ENCODE data around the gene CTAG2. TPM values are rescaled to one million over a fixed set of nuclear protein-coding genes. Genes with fewer than 3 reads are reported as not detected.
"Not testable (repeated sequence)": the region's sequence is repeated elsewhere in the genome, so short reads cannot be mapped to it uniquely, and the experiment has no call there.

Gene CTAG2
- total RNA-seq, 1 experiment from 2014 or later: not detected

DNA sequence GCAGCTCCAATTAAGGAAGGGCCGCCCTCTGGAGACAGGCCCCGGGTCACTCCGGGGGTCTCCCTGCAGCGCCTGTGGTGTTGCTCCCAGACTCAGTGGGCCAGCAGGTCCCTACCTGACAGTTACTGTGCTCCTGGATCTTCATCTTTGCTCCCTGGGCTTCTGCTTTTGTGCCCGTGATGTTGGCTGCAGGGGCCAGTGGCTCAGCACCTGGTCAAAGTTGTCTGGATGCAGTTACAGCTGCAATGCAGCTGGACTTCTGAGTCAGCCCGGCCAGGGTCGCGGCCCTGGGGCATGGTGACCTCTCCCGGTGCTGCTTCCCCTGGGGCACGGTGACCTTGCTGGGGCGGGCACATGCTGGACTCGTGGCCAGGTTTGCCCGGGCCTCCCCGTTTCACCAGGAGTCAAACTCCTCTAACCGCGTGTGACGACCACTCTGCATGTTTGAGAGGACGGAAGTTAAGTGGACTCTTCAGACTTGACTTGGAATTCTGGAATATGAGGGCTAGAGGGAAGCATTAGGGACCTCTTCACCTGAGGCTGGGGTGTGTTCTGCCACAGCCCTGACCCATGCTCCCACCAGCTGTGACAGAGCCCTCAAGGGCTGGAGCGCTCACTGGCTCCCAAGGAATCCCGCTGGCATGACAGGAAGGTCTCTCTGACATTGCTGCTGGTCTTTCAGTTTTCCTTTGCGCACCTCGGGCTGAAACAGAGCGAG lies 3.7 kb downstream of the CTAG2 start:
- DNase-seq (ENCODE audit: extremely low read depth, low read depth): no peak

GRCh38 chrX:154648931-154649330 lies 4.4 kb downstream of the CTAG2 start:
- no peak for DNase-seq (ENCODE audit: extremely low read depth, low read depth)

DNA sequence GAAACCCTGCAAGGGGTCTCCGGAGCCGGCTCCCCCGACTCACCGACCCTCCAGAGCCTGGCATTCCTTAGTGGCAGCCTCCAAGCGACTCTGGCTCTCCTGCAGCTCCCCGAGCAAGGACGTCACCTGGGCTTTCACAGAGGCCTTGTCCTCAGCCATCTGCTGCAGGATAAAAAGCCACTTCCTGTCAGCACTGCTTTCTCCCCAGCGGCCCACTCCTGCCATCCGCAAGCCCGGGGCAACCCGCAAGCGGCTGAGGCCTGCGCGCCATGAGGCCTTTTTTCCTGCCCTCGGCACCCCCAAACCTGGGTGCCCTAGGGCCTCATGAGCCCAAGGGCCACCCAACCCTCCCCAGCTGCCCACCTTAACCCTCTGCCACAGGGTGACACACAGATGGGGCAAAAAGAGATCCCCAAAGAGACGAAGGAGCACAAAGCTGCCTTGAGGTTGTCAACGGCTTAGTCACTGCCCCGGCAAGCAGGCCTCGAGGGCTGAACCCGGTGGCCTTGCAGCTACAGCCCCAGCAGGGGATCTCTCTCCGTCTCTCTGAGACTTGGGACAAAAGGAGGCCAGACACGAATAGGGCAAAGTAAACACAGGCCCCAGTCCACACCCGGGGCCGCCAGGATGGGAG lies 7.5 kb downstream of the CTAG2 start:
- not testable (repeated sequence) for DNase-seq (ENCODE audit: extremely low read depth, low read depth)

DNA sequence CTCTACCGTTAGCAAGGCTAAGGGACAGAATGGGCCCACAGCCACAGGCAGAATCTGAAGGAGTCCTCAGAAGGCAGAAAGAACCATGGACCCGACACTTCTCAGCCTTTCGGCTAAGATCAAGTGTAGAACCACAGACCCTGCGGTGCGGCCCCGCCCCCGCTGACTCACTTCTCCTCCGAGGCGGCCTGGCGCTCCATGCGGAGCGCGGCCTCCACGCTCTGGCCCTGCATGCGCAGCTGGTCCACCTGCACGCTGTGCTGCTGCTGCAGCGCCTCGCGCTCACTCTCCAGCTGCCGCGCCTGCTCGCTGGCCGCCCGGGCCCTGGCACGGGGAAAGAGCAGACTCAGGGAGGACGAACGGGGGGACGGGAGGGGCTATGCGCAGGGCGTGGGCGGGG lies 9.7 kb downstream of the CTAG2 start:
- DNase-seq (ENCODE audit: extremely low read depth, low read depth): not testable (repeated sequence)

GRCh38 chrX:154641740-154642139 lies 11.6 kb downstream of the CTAG2 start:
- DNase-seq (ENCODE audit: extremely low read depth, low read depth): not testable (repeated sequence)

- DNase-seq (ENCODE audit: extremely low read depth, low read depth): not testable (repeated sequence)
These were observed 19.7 kb downstream of the CTAG2 start for GRCh38 chrX:154633661-154634060.

- not testable (repeated sequence) for DNase-seq (ENCODE audit: extremely low read depth, low read depth)
These were observed 22.4 kb downstream of the CTAG2 start for GRCh38 chrX:154630949-154631348.

DNA sequence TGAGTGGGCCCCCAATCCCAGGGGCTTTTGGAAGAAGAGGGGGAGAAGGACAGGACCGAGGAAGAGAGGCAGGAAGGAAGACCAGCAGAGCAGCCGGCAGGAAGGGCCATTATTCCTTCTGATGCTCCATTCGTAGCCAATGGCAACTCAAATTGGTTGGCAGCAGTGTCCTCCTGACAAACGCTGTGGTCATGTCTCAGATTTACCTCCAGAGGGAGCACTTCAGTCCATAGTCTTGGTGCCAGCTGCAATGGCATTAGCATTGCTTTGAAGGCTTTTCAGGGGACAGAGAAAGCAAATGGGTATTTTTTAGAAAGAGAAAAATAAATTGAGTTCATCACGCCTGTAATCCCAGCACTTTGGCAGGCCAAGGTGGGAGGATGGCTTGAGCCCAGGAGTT lies 24.4 kb downstream of the CTAG2 start:
- DNase-seq (ENCODE audit: extremely low read depth, low read depth): not testable (repeated sequence)

DNA sequence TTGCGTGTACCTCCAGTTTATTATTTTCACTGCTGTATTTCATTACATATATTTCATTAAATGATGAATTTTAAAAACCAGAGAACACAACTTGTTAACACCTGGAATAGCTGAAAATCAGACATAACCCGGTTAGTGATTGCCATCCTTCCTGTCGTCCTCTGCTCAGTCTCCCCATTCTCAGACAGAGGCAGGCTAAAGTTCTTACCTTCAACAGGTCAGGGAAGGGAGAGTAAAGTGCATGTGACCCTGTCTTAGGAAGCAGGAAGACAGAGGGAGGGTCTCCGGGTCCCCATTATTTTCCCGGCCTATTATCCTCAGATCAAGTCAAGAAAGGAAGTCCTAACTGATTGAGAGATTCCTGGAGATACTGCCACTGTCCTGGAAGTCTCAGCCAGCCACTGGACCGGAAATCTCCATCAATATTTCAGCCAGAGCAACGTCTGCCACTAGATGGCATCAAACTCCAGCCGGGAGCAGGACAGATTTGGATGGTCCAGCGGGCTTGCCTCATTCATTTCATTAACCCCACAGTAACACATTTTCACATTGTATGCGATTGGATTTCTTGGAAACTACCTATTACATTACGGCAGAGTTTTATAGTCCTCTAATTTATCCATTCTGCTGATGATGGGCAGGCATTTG lies 32.5 kb downstream of the CTAG2 start:
- not testable (repeated sequence) for DNase-seq (ENCODE audit: extremely low read depth, low read depth)

- not testable (repeated sequence) for DNase-seq (ENCODE audit: extremely low read depth, low read depth)
These were observed 34.2 kb downstream of the CTAG2 start, which contains the start of gene CTAG1B for GRCh38 chrX:154619182-154619581. Gene CTAG1B, minus strand, starts transcription at chrX:154619282. Its CDS starts 64 bp downstream, at chrX:154619218.

- DNase-seq (ENCODE audit: extremely low read depth, low read depth): not testable (repeated sequence)
These were observed 39.8 kb downstream of the CTAG2 start for GRCh38 chrX:154613586-154613985.

DNA sequence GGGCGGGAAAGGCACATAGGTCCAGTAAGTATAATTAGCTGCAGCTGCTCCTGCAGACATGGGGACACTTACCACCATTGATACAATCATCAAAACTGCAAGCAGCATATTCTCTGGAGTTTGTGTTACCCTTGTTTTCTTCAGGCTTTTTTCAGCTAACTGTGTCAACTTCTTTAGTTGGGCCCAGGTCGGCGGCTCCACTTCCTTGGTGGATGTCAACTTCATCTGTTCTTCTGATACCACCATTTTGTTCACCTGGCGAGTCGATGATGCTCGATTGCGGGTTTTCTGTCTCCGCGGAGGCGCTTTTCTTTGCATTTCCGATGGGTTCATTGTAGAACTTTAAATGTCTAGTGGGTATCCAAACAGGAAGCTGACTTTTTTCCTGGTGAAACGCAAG lies 42.2 kb downstream of the CTAG2 start:
- DNase-seq (ENCODE audit: extremely low read depth, low read depth): not testable (repeated sequence)

- DNase-seq (ENCODE audit: extremely low read depth, low read depth): not testable (repeated sequence)
These were observed 44.6 kb downstream of the CTAG2 start for GRCh38 chrX:154608823-154609222.

GRCh38 chrX:154607976-154608375 lies 45.4 kb downstream of the CTAG2 start:
- not testable (repeated sequence) for DNase-seq (ENCODE audit: extremely low read depth, low read depth)

DNA sequence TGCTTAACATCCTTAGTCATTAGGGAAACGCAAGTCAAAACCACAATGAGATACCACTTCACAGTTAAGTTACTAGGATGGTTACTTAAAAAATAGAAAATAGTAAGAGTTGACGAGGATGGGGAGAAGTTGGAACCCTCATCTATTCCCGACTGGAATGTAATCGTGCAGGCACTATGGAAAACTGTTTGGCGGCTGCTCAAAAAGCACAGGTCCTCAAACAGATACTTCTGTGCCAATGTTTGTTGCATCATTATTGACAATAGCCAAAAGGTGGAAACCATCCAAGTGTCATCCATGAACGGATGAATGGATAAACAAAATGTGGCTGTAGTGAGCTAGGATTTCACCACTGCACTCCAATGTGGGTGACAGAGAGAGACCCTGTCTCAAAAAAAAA lies 46.0 kb downstream of the CTAG2 start:
- no peak for DNase-seq (ENCODE audit: extremely low read depth, low read depth)

- DNase-seq (ENCODE audit: extremely low read depth, low read depth): no peak
These were observed 47.8 kb downstream of the CTAG2 start for GRCh38 chrX:154605566-154605965.

DNA sequence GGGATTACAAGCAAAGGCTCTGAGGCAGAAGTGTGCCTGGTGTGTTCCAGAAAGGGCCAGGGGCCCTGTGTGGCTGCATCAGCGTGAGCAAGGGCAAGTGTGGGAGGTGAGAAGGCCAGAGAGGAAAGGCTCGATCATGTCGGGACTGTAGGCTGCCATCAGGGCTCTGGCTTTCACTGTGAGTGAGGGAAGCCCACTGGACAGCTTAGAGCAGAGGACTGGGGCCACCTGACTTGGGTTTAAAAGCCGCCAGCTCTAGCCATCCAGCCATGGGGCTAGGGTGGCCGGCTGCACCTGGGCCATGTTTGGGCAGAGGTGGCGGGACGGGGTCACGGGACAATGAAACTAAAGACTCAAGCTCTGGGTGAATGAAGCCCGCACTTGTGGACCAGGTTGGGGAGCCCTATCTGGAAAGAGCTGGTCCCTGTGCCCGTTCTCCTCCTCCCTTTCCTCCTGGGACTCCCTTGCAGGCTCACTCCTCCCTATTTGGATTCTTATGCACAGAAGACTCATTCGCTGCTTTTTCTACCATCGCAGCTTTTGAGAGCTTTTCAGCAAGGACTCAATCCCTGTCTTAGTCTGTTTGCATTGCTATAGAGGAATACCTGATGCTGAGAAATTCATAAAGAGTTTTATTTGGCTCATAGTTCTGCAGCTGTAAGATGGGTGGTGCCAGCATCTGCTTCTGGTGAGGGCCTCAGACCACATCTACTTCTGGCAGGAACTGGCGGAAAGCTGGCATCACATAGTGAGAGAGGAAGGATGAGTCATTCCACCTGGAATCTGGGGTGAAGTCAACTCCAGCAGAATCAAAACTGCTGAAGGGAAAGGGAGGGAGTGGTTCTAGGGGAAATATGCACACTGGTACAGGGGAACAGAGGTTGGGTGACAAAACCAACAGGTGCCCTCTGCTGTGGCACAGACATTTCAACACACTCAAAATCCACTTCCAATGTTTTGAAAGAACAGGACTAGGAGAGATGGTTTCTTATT lies 49.6 kb downstream of the CTAG2 start:
- peak; percentile 25 for DNase-seq (ENCODE audit: extremely low read depth, low read depth)

DNA sequence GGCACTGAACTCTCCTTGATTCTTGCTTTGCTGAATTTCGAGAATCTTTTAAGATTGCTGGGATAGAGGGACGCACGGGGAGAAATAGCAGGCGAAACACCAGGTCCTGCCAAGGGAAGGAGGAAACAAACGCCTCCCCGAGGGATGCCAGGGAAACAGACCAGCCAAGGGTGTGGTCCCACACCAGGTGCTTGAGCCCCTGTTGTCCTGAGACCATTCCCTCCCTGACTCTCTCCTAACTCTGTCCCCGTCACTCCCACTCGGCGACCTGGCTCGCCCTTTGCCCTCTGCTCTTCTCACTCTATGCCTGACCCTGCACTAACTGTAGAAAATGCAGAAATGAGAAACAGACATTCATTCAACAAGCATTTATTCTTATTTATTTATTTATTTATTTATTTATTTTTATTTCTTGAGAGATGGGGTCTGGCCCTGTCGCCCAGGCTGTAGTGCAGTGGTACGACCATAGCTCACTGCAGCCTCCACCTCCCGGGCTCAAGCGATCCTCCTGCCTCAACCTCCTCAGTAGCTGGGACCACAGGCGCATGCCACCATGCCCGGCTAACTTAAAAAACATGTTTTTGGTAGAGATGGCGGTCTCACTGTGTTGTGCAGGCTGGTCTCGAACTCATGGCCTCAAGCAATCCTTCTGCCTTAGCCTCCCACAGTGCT lies 50.5 kb downstream of the CTAG2 start:
- no peak for DNase-seq (ENCODE audit: extremely low read depth, low read depth)

DNA sequence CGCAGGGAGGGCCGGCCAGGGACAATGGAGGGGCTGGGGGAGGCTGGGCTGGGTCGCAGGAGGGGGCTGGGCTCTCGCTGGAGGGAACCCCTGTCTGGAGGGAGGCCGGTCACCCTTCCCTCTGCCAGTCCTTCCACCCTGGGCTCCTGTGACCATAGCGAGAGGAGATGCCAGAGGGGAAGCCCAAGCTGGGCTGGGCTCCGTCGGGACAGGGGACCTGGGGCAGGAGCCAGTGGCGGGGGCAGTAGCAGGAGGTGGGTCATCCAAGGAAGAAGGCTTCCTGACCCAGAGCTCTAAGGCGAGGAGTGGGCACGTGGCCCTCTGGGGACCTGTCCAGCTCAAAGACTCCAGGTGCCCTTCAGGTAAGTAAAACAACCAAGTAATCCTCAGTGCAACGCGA lies 51.2 kb downstream of the CTAG2 start:
- no peak for DNase-seq (ENCODE audit: extremely low read depth, low read depth)
